Natural killer cell (primary cell): ENCODE measurements around the gene SYCE1. TPM values are rescaled to one million over a fixed set of nuclear protein-coding genes. Genes with fewer than 3 reads are reported as not detected.

Source experiments
- ATAC-seq, 3 donors: fragments of 150-1000 bp in 2 of 3; fragments of 200-7000 bp in 1 of 3; cut with Tn5 transposase; 1 replicate in 1 of 3; 2 replicates in 2 of 3; pipeline ENCODE4 v1.10.0; 2021; ENCODE audit warnings: mild to moderate bottlenecking in 2 of 3, moderate library complexity in 2 of 3
- DNase-seq, 2 donors: peaks; one replicate each; pipeline versions ENCODE4 v3.0.0 to v3.0.0-alpha.2; 2013 to 2021; ENCODE audit warnings: mixed read lengths in 1 of 2
- H3K27ac ChIP-seq: one replicate; pipeline ENCODE4 v1.5.1; 2013; ENCODE audit warnings: mild to moderate bottlenecking, low read length
- H3K27me3 ChIP-seq: one replicate; pipeline ENCODE4 v1.6.1; 2013; ENCODE audit warnings: low read length; ENCODE audit not compliant: control insufficient read depth, insufficient read depth
- H3K36me3 ChIP-seq: one replicate; pipeline ENCODE4 v1.6.1; 2013; ENCODE audit warnings: low read length; ENCODE audit not compliant: control insufficient read depth, insufficient read depth
- H3K4me1 ChIP-seq: one replicate; pipeline ENCODE4 v1.6.1; 2013; ENCODE audit warnings: low read length; ENCODE audit not compliant: control insufficient read depth, insufficient read depth
- H3K4me3 ChIP-seq: one replicate; pipeline ENCODE4 v1.5.1; 2013; ENCODE audit warnings: low read length
- H3K9me3 ChIP-seq: one replicate; pipeline ENCODE4 v1.6.1; 2013; ENCODE audit warnings: low read length; ENCODE audit not compliant: control insufficient read depth, insufficient read depth
- H3K27ac Mint-ChIP-seq, 2 donors: one replicate each; pipeline ENCODE4 v1.8.0; 2022; ENCODE audit warnings: mild to moderate bottlenecking in 2 of 2, mixed read lengths in 2 of 2, moderate library complexity in 1 of 2
- H3K27me3 Mint-ChIP-seq, 2 donors: one replicate each; pipeline ENCODE4 v1.8.0; 2022; ENCODE audit warnings: low read depth in 2 of 2, mixed read lengths in 2 of 2
- H3K36me3 Mint-ChIP-seq: one replicate; pipeline ENCODE4 v1.8.0; 2022; ENCODE audit warnings: mixed read lengths
- H3K4me1 Mint-ChIP-seq, 2 donors: one replicate each; pipeline ENCODE4 v1.8.0; 2022; ENCODE audit warnings: mixed read lengths in 2 of 2
- H3K4me3 Mint-ChIP-seq: one replicate; pipeline ENCODE4 v1.8.0; 2022; ENCODE audit warnings: mild to moderate bottlenecking, moderate library complexity, mixed read lengths
- H3K9me3 Mint-ChIP-seq, 2 donors: one replicate each; pipeline ENCODE4 v1.8.0; 2022; ENCODE audit warnings: mixed read lengths in 2 of 2
- WGBS: methylation state at CpG from one replicate; pipeline ENCODE4 v1.1.7; 2013; ENCODE audit warnings: missing lambda C conversion rate; ENCODE audit not compliant: insufficient coverage; 5-methylcytosine and 5-hydroxymethylcytosine counted together
- intact Hi-C: fragments of 100-400 bp; cut with micrococcal nuclease; formaldehyde crosslinking; loops from one replicate; pipeline ENCODE4 v1.14.2; 2022
- total RNA-seq, 4 donors: library from RNA; stranded (reverse); fragments of 120-200 nt in 1 of 4; gene quantifications; one replicate each; pipeline versions ENCODE4 v1.2.3 to v1.2.4, GENCODE V29; 2013 to 2022
- TF ChIP-seq, protein P1 (sequence below): fragments of 200-600 bp; IDR thresholded peaks from one replicate; pipeline ENCODE4 v1.8.0; 2022; ENCODE audit warnings: antibody characterized with exemption

The SYCE1 gene
- total RNA-seq, 3 donors from 2014 or later (not counting 1 experiment from before 2014, with no cell fraction given), result 0.82 TPM; not detected in 2

DNA sequence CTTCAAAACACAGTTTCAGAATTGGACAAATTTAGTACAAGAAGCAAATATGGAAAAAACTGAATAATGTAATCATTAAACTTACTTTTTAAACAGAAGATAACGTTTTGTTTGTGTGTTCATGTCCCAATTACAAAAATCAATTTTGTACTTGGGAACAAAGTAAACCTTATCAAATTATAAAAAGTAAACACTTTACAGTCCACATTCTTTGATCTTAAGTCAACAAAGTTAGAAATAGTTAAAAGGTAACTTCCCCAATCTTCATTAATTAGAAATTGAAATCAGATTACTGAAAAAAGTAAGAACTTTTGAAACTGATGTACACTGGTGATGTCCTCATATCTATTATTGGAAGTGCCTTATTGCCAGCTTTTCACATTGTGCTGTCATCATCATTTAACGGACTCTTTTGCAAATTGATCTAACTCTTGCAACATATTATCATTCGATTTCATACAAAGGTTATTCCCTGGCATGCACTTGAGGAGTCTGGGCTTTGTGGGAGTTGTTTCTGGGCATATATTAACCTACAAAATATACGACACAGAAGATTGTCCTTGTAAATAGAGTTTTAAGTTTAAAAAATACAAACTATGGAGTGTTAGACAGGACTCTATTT lies 53.4 kb downstream of the SYCE1 start:
- peaks cover 29 to 57% of the 10 kb centered on the region in 2 donors for H3K27me3 Mint-ChIP-seq
- Histone ChIP-seq H3K4me1 (no peaks in the 10 kb centered on the region), H3K27ac (no peak overlapping the region), H3K4me3 (no peak overlapping the region), H3K9me3 (no peaks in the 10 kb centered on the region), H3K36me3 (no peaks in the 10 kb centered on the region), H3K27me3 (peaks cover 3% of the 10 kb centered on the region)
- 75% methylated on average over 1 of the region's 4 CpGs for whole genome bisulfite sequencing
- no peak for DNase-seq
- H3K36me3 Mint-ChIP-seq, result peaks cover 11% of the 10 kb centered on the region
- ATAC-seq, result no peak
- TF ChIP-seq, protein P1, sequence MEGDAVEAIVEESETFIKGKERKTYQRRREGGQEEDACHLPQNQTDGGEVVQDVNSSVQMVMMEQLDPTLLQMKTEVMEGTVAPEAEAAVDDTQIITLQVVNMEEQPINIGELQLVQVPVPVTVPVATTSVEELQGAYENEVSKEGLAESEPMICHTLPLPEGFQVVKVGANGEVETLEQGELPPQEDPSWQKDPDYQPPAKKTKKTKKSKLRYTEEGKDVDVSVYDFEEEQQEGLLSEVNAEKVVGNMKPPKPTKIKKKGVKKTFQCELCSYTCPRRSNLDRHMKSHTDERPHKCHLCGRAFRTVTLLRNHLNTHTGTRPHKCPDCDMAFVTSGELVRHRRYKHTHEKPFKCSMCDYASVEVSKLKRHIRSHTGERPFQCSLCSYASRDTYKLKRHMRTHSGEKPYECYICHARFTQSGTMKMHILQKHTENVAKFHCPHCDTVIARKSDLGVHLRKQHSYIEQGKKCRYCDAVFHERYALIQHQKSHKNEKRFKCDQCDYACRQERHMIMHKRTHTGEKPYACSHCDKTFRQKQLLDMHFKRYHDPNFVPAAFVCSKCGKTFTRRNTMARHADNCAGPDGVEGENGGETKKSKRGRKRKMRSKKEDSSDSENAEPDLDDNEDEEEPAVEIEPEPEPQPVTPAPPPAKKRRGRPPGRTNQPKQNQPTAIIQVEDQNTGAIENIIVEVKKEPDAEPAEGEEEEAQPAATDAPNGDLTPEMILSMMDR, result no peak
- no peak overlapping the region for H3K27ac Mint-ChIP-seq
- H3K4me1 Mint-ChIP-seq, result no peaks in the 10 kb centered on the region
- intact Hi-C loops, result no loop called here
- no peak overlapping the region for H3K4me3 Mint-ChIP-seq
- H3K9me3 Mint-ChIP-seq, result peaks cover 2 to 8% of the 10 kb centered on the region in 2 donors

GRCh38 chr10:133511408-133511807 lies 54.0 kb downstream of the SYCE1 start:
- no peak overlapping the region for H3K4me3 ChIP-seq
- no peak overlapping the region for H3K27ac Mint-ChIP-seq
- H3K36me3 Mint-ChIP-seq, result peaks cover 11% of the 10 kb centered on the region
- TF ChIP-seq, protein P1, result no peak
- intact Hi-C loops, result no loop called here
- 74% methylated on average over 3 of the region's 4 CpGs for WGBS
- H3K9me3 Mint-ChIP-seq, result peaks cover 2 to 8% of the 10 kb centered on the region in 2 donors
- no peaks in the 10 kb centered on the region for H3K36me3 ChIP-seq
- H3K27me3 ChIP-seq, result peaks cover 3% of the 10 kb centered on the region
- peaks cover 27 to 57% of the 10 kb centered on the region in 2 donors for H3K27me3 Mint-ChIP-seq
- no peaks in the 10 kb centered on the region for H3K4me1 Mint-ChIP-seq
- no peak overlapping the region for H3K27ac ChIP-seq
- DNase-seq (no peak), ATAC-seq (no peak)
- H3K4me1 ChIP-seq, result no peaks in the 10 kb centered on the region
- no peaks in the 10 kb centered on the region for H3K9me3 ChIP-seq
- H3K4me3 Mint-ChIP-seq, result no peak overlapping the region

- Mint-ChIP-seq H3K4me1 (no peaks in the 10 kb centered on the region), H3K9me3 (peaks cover 2 to 8% of the 10 kb centered on the region in 2 donors), H3K4me3 (no peak overlapping the region), H3K36me3 (peaks cover 11% of the 10 kb centered on the region), H3K27ac (no peak overlapping the region), H3K27me3 (peaks cover 27 to 57% of the 10 kb centered on the region in 2 donors)
- no peak for DNase-seq
- 43% methylated on average over 1 of the region's 4 CpGs for WGBS
- TF ChIP-seq, protein P1, result no peak
- Histone ChIP-seq H3K36me3 (no peaks in the 10 kb centered on the region), H3K9me3 (no peaks in the 10 kb centered on the region), H3K4me1 (no peaks in the 10 kb centered on the region), H3K27ac (no peak overlapping the region), H3K4me3 (no peak overlapping the region), H3K27me3 (peaks cover 3% of the 10 kb centered on the region)
- intact Hi-C loops, result no loop called here
- ATAC-seq, result no peak
Measured at GRCh38 chr10:133509700-133510099, 55.7 kb downstream of the SYCE1 start.

Other genes starting within 250 kb of the SYCE1 start
- not detected for gene CALY, start 228.7 kb downstream of the SYCE1 start, total RNA-seq
- not detected for gene PRAP1, start 218.2 kb downstream of the SYCE1 start, total RNA-seq
- 1 to 10 TPM; 7.6 to 9.5 (median 7.9) TPM for gene FUOM, start 207.6 kb downstream of the SYCE1 start, total RNA-seq
- gene ECHS1, start 192.2 kb downstream of the SYCE1 start, total RNA-seq, result 10 to 100 TPM; 17.7 to 21.3 (median 19.9) TPM
- gene PAOX, start 186.3 kb downstream of the SYCE1 start, total RNA-seq, result 1 to 10 TPM; 4.2 to 5.8 (median 5.5) TPM
- 10 to 100 TPM; 64.3 to 76.3 (median 67.1) TPM for gene MTG1, start 171.4 kb downstream of the SYCE1 start, total RNA-seq
- not detected for gene SPRN, start 141.0 kb downstream of the SYCE1 start, total RNA-seq
- gene SCART1, start 111.6 kb downstream of the SYCE1 start, total RNA-seq, result 10 to 100 TPM in 1 of 3 donors, 1 to 10 TPM in 2; 8.6 to 13.8 (median 9.9) TPM
- 1 to 10 TPM; 2.8 to 3.8 (median 2.9) TPM for gene CYP2E1, start 38.2 kb downstream of the SYCE1 start, total RNA-seq
- gene FRG2B, start 61.2 kb upstream of the SYCE1 start, total RNA-seq, result not detected